Cortex of kidney (tissue), 1 donor: ENCODE data around the gene DRD4.

Experiments
- DNase-seq: peaks from one replicate; lab custom pipeline; 2025; lab: John Stamatoyannopoulos, UW

Gene DRD4

GRCh38 chr11:623349-623869 lies 13.7 kb upstream of the DRD4 start:
- no peak for DNase-seq

DNA sequence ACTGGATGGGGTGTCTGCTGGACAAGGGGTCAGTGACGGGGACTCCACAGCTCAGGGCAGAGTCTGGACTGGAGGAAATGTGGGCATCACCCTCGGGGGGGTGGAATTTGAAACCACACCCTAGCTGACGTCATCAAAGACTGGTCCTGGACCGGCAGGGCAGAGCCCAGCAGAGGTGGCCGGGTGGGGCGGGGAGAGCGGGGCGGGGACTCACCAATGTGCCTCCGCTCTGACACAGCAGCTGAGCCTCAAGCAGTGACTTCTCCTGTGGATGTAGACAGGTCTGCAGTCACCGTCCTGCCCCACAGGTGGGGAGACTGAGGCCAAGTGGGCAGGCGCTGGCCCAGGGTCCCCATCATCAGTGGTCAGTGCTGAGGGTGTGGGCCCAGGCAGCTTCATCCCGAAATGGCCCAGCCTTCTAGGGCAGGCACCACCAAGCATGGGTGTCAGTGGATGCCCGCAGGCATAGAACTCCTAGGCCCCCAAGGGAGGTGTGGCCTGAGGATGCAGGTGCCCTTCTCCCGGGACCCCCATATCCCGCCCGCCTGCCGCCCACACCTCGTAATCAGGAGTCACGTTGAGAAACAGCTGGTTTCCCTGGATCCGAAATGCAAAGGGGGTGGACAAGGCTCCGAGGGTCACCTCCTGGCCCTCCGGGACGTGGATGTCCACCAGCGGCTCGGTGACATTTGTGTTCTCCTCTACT lies 12.9 kb upstream of the DRD4 start:
- DNase-seq: no peak

DNA sequence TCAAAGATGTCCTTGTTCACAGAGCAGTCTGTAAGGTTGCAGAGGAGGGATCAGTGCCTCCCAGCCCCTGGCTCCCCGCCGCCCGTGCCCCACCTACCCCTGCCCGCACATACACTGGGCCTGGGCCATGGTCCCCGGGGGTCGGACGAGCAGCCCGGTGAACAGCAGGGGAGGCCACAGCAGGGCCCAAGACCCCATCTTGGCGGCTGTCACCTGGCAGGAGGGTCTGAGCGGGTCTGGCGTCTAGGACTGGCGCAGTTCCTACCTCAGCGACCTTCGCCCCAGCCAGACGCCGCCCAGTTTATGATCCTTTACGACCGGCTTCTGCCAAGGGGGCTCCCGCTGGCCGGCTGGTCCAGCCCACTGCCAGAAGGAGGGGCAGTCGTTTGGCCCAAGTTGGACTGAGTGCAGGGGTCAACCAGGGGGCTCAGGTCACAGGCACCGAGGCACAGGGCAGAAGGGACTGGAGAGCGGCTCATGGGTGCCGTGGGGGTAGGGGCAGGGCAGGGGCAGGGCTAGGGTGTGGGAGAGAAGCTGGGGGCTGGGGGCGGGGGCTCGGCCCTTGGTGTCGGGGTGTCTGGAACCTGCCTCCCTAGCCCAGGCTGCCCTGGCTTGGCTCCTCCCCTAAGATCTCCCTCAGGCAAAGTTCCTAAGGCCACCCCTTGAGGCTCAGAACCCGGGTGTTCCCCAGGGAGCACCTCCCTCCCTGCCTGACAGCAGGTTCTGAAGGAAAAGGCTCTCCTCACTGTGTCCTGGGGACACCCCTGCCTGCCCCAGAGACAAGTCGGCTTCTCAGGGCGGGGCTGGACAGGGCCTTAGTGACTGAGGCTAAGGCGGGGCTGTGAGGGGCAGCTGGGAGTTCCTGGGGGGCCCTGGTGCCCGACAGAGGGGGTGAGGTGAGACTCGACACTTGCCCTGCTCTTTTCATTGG lies 12.1 kb upstream of the DRD4 start, which contains the start of gene CDHR5:
TSS of gene CDHR5 (minus strand) at position 251 of the 931 bp plus-strand sequence. CDS start at position 198, 53 bp downstream.
- DNase-seq: no peak

DNA sequence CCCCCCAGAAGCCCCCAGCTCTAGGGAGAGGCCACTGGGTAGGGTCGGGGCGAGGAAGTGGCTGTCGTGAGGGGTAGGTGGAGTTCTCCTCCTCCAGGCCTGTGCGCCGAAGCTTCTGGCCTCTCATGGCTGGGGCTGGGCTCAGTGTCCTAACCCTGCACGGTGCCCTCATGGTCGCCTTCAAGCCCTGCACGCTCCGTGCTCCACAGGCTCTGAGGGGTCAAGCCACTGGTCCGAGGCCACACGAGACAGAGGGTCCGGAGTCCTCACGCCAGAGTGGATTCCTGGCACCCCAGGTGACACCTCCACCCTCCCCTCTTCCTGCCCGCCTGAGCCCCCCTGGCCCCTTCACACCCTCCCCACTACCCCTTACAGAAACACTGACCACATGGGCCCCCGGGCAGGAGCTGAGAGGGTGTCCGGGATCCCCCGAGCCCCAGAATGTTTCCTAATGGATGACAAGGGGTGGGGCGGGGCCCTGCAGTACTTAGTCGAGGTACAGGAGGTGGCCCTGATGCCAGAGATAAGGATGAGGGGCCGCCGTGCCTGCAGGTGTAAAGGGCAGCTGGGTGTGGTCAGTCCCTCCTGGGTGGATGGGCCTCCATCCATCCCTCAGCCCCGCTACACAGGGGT lies 11.3 kb upstream of the DRD4 start:
- DNase-seq: no peak

- no peak for DNase-seq
Observed at GRCh38 chr11:626475-627307, 10.4 kb upstream of the DRD4 start, which contains the start of gene SCT. TSS of gene SCT (minus strand) at chr11:627181. CDS start at chr11:627143, 38 bp downstream.

- DNase-seq: no peak
Observed at GRCh38 chr11:627308-627576, 9.8 kb upstream of the DRD4 start.

DNA sequence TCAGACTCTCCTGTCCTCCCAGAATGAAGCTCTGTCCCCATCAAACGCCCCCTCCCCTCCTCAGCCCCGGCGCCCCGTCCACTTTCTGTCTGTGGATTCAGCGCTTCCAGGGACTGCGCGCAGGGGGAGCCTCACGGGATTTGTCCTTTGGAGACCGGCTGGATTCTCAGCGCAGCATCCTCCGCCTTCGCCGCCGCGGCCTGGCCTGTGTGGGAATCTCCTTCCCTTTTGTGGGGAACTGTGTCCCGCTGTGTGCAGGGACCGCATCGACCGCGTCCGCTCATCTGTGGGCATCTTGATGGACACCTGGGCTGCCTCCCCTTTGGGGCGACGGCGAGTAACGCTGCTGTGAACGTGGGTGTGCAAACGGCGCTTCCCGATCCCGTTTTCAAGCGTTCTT lies 9.0 kb upstream of the DRD4 start:
- DNase-seq: no peak

DNA sequence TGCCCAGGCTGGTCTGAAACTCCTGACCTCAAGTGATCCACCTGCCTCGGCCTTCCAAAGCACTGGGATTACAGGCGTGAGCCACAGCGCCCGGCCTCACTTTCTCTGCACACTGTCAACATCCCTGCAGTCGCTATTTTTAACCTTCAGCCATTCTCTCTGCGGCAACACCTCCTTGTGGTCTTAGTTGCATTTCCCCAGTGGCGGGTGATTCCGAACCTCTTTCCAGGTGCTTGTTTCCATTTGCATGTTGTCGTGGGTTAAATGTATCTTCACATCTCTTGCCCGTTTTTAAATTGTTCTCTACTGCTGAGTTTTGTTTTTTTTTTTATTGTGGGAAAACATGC lies 7.9 kb upstream of the DRD4 start:
- DNase-seq: no peak

DNA sequence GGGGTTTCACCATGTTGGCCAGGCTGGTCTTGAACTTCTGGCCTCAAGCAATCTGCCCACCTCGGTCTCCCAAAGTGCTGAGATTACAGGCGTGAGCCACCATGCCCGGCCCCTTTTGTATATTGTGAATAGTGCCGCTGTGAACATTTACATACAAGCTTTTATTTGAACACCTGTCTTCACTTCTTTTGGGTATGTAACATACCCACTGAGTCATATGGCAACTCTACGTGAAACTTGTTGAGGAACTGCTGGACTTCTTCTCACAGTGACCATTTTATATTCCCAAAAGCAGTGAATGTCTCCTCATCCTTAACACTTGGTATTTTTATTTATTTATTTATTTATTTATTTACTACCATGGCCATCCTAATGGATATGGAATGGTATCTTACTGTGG lies 6.2 kb upstream of the DRD4 start:
- DNase-seq: no peak

DNA sequence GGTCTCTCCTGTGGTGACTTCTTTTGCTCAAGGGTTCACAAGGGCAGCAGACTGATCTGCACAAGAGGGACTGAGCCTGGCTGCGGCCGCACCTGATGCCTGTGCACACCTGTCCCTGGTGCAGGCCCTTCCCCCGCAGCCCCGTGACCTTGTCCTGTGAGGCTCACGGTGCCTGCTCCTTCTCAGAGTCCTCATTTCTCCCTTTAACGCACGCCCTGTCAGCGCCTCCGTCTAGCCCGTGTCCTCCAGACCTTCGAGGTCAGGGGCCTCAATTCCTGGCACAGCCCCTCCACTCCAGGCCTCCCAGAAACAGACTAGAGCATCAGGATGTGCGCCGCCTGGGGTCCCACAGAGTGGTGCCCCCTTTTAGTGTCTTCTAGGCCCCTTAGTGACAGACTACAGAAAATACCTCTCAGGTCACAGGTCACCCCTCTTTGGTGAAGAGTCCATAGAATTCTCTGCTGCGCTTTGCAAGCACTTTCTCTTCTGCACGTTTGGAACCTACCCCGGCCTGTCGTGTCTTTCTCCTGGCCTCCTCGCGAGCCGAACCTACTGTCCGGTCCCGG lies 1.0 kb upstream of the DRD4 start:
- no peak for DNase-seq

GRCh38 chr11:637333-637592 lies 194 bp downstream of the DRD4 start:
- no peak for DNase-seq

DNA sequence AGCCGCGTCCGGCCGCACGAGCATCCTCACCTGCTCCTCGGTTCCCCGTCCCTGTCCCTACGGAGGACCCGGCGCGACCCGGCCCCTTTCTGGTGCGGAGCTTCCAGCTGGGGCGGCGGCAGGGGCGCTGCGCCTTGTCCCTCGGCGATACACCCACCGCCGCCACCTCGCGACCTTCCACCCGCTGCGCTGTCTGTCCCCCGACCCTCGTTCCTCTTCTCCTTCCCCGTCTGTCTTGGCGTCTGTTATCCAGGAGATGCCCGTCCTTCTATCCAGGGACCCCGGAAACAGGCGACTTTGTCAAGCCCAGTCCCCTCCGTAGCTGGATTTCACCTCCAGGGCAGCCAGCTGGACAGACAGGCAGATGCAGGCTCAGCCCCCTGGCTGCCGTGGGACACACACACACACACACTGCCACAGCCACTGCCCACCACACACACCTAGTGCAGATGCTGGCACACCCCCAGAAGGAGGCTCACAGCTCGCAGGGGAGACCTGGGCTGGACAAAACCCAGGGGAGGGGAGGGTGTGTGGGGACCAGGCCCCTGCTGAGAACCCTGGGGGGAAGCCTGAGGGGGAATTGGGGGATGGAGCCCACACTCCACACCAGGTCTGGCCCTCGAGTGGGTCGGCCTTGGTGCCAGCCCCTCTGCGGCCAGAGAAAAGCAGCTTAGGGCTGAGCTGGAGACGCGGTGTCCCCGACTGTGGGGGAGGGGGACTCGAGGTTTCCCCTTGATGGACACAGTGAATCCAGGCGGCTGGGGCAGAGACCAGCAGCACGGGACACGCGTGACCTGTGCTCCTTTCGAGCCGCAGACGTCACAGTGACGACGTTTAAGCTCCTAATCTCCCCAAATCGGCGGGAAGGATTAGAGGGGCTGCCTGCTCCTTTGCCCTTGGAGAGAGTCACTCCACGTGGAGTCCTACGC lies 788 bp downstream of the DRD4 start:
- DNase-seq: no peak

DNA sequence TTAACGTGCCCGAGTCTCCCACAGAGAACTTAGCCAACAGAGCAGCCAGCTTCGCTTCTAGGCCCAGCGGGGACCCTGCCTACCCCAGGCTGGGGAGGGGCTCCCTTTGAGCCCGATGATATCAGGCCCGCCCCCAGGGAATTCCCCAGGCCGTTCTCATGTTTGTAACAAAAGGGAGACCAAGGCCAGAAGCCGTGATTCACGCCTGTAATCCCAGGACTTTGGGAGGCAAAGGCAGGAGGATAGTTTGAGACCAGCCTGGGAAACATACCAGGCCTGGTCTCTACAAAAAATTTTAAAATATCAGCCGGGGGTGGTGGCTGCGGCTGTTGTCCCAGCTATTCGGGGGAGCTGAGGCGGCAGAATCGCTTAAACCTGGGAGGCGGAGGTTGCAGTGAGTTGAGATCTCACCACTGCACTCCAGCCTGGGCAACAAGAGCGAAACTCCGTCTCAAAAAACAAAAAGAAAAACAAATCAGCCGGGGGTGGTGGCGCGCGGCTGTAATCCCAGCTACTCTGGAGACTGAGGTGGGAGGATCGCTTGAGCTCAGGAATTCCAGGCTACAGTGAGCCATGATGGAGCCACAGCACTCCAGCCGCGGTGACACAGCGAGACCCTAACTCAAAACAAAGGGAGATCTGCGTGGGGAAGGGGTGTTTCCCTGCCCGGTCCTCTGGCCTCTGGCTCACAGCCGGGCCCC lies 1.7 kb downstream of the DRD4 start:
- DNase-seq: no peak

DNA sequence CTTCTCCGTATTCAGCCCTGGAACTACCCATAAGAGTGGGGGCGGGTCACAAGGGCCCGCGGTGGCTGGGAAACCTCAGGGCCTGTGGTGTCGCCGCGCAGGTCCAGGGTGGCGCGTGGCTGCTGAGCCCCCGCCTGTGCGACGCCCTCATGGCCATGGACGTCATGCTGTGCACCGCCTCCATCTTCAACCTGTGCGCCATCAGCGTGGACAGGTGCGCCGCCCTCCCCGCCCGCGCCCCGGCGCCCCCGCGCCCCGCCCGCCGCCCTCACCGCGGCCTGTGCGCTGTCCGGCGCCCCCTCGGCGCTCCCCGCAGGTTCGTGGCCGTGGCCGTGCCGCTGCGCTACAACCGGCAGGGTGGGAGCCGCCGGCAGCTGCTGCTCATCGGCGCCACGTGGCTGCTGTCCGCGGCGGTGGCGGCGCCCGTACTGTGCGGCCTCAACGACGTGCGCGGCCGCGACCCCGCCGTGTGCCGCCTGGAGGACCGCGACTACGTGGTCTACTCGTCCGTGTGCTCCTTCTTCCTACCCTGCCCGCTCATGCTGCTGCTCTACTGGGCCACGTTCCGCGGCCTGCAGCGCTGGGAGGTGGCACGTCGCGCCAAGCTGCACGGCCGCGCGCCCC lies 2.4 kb downstream of the DRD4 start:
- DNase-seq: no peak

GRCh38 chr11:640021-640706 lies 3.1 kb downstream of the DRD4 start:
- DNase-seq: no peak

GRCh38 chr11:641806-642370 lies 4.8 kb downstream of the DRD4 start:
- DNase-seq: no peak

DNA sequence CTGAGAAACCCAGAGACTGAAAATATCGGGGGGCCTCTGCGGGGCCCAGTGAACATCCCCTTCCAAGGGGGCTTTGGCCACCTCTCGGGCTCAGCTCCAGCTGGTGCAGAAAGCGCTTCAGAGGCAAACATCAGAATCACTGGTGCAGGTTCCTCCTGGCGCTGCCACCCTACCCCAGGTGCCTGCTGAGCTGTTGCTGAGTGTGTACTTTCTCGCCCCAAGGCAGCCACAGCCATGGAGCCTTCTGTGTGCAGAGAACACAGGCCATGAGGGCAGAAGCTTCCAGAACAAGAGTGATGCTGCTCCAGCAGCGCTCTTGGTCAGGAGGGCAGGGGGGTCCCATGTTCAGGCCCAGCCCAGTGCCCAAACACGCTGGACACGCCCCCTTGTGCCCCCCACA lies 6.3 kb downstream of the DRD4 start:
- no peak for DNase-seq

GRCh38 chr11:643849-644738 lies 7.0 kb downstream of the DRD4 start:
- no peak for DNase-seq
